Natural killer cell treated with Interleukin-12 subunit alpha and Interleukin-12 subunit beta and Interleukin-15 and Interleukin-18, amount 100 ng/mL, for 72 hours (primary cell): Measurements from ENCODE around the gene CACNA1H. TPM values are rescaled to one million over a fixed set of nuclear protein-coding genes. Genes with fewer than 3 reads are reported as not detected.
"Not testable (repeated sequence)": the region's sequence is repeated elsewhere in the genome, so short reads cannot be mapped to it uniquely, and the experiment has no call there.

Experiments
- ATAC-seq, 2 donors: fragments of 150-1000 bp; cut with Tn5 transposase in 1 of 2; sonication (Bioruptor Pico), chemical (Tn5 transposase) in 1 of 2; 2 replicates each; pipeline ENCODE4 v1.10.0; 2021
- DNase-seq: peaks from one replicate; pipeline ENCODE4 v3.0.0; 2022; ENCODE audit warnings: low spot score
- H3K27ac Mint-ChIP-seq, 2 donors: 1 replicate in 1 of 2; 2 replicates in 1 of 2; pipeline ENCODE4 v1.8.0; 2022; ENCODE audit warnings: mixed read lengths in 2 of 2, mild to moderate bottlenecking in 1 of 2, moderate library complexity in 1 of 2
- H3K27me3 Mint-ChIP-seq, 2 donors: 1 replicate in 1 of 2; 2 replicates in 1 of 2; pipeline ENCODE4 v1.8.0; 2022; ENCODE audit warnings: mixed read lengths in 2 of 2
- H3K36me3 Mint-ChIP-seq: one replicate; pipeline ENCODE4 v1.8.0; 2022; ENCODE audit warnings: mixed read lengths
- H3K4me1 Mint-ChIP-seq, 2 donors: 1 replicate in 1 of 2; 2 replicates in 1 of 2; pipeline ENCODE4 v1.8.0; 2022; ENCODE audit warnings: low read depth in 2 of 2, mixed read lengths in 2 of 2, mild to moderate bottlenecking in 1 of 2
- H3K4me3 Mint-ChIP-seq: one replicate; pipeline ENCODE4 v1.8.0; 2022; ENCODE audit warnings: mixed read lengths
- H3K9me3 Mint-ChIP-seq: 2 replicates; pipeline ENCODE4 v1.8.0; 2022; ENCODE audit warnings: mixed read lengths
- total RNA-seq, 2 donors: library from RNA; stranded (reverse); gene quantifications; one replicate each; pipeline ENCODE4 v1.2.3, GENCODE V29; 2022

CACNA1H gene
- total RNA-seq, 2 donors from 2014 or later: 0.21 to 0.31 TPM

DNA sequence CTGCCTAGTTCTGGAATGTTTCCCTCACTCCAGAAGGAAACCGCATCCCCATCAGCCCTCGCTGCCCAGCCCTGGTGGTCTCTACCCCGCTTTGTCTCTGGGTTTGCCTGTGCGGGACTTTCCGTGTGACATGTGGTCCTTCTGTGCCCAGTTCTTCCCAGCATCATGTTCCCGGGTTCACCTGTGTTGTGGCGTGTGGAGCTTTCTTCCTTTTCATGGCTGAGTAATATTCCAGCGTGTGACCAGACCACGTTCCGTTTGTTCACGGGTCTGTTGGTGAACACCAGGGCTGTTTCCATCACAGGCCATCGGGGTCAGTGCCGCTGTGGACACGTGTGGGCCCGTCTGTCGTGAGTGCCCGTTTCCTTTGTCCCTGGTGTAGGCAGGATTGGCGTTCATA is 32.1 kb downstream of the CACNA1H start:
- ATAC-seq (no peak), DNase-seq (no peak)
- Mint-ChIP-seq H3K36me3 (no peaks in the 10 kb centered on the region), H3K27me3 (no peaks in the 10 kb centered on the region), H3K9me3 (no peaks in the 10 kb centered on the region), H3K4me3 (no peak overlapping the region), H3K4me1 (no peaks in the 10 kb centered on the region), H3K27ac (no peak overlapping the region)

DNA sequence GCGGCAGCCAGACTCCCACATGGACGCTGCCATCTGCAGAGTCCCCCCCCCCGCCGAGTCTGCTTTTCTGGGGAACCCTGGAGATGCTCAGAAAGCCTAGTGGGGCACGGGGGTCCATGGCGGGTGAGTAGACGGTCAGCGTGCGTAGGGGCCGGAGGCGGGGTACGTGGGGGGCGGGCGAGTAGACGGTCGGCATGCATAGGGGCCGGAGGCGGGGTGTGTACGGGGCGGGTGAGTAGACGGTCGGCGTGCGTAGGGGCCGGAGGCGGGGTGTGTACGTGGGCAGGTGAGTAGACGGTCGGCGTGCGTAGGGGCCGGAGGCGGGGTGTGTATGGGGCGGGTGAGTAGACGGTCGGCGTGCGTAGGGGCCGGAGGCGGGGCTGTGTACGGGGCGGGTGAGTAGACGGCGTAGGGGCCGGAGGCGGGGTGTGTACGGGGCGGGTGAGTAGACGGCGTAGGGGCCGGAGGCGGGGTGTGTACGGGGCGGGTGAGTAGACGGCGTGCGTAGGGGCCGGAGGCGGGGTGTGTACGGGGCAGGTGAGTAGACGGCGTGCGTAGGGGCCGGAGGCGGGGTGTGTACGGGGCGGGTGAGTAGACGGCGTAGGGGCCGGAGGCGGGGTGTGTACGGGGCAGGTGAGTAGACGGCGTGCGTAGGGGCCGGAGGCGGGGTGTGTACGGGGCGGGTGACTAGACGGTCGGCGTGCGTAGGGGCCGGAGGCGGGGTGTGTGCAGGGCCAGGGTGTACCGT is 32.7 kb downstream of the CACNA1H start:
- not testable (repeated sequence) for H3K4me1 Mint-ChIP-seq, ATAC-seq, H3K9me3 Mint-ChIP-seq, H3K27me3 Mint-ChIP-seq, H3K4me3 Mint-ChIP-seq, H3K27ac Mint-ChIP-seq, H3K36me3 Mint-ChIP-seq, DNase-seq

DNA sequence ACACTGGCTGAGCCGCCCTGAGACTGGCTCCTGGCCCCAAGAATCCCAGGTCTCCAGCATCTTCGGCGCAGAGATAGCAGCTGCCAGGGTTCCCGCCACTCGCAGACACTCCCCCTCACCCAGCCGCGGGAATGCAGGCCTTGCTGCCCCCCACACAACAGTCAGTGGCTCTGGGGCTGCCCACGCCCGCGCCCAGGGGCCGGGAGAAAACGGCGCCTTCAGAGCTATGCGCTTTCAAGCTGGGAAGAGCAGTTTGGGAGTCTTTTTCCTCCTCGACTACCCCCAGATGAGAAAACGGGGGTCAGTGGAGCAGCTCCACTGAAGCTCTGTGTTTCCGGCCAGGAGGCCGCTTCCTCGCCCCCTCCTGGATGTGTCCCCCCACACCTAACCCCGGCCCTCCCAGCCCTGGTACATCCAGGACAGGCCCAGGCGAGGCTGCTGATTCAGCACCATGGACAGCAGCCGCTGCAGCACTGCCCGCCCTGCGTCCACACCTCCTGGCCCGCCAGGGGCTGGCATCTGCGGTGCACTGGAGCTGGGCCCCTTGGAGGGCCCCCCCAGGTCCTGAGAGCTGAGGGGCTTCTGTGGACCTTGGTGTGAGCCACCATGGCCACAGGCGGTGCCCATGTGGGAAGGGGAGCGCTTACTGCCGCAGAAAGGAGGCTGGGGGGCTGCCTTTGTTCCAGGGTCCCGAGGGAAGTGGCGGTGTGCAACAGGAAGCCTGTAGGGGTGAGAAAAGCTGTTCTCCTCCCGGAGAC is 35.7 kb downstream of the CACNA1H start:
- Mint-ChIP-seq H3K36me3 (no peaks in the 10 kb centered on the region), H3K9me3 (no peaks in the 10 kb centered on the region), H3K27ac (no peak overlapping the region), H3K4me1 (no peaks in the 10 kb centered on the region), H3K27me3 (no peaks in the 10 kb centered on the region), H3K4me3 (no peak overlapping the region)
- ATAC-seq (peak; percentile 34 to 51), DNase-seq (no peak)

DNA sequence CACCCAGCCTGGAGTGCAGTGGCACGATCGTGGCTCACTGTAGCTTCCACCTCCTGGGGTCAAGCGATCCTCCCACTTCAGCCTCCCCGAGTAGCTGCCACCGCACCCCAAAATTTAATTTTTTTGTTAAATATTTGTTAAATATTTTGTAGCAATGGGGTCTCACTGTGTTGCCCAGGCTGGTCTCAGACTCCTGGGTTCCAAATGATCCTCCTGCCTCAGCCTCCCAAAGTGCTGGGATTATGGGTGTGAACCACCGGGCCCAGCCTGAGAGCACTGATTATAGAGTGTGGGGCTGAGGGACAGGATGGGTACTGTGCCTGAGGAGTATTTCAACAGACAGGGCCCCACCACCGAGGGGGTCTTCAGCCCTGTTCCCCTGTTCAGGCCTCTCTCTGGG is 36.5 kb downstream of the CACNA1H start:
- ATAC-seq: no peak
- Mint-ChIP-seq H3K9me3 (no peaks in the 10 kb centered on the region), H3K36me3 (no peaks in the 10 kb centered on the region), H3K4me1 (no peaks in the 10 kb centered on the region), H3K27ac (no peak overlapping the region), H3K4me3 (no peak overlapping the region), H3K27me3 (no peaks in the 10 kb centered on the region)
- no peak for DNase-seq

DNA sequence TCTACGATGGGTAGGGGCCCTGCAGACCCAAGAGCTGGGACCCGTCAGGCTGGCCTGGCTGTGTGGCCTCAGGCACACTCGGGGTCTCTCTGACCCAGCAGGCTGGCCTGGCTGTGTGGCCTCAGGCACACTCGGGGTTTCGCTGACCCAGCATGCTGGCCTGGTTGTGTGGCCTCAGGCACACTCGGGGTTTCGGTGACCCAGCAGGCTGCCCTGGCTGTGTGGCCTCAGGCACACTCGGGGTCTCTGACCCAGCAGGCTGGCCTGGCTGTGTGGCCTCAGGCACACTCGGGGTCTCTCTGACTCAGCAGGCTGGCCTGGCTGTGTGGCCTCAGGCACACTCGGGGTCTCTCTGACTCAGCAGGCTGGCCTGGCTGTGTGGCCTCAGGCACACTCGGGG is 37.9 kb downstream of the CACNA1H start:
- H3K27me3 Mint-ChIP-seq, ATAC-seq, H3K4me3 Mint-ChIP-seq, DNase-seq, H3K4me1 Mint-ChIP-seq, H3K9me3 Mint-ChIP-seq, H3K36me3 Mint-ChIP-seq, H3K27ac Mint-ChIP-seq: not testable (repeated sequence)

DNA sequence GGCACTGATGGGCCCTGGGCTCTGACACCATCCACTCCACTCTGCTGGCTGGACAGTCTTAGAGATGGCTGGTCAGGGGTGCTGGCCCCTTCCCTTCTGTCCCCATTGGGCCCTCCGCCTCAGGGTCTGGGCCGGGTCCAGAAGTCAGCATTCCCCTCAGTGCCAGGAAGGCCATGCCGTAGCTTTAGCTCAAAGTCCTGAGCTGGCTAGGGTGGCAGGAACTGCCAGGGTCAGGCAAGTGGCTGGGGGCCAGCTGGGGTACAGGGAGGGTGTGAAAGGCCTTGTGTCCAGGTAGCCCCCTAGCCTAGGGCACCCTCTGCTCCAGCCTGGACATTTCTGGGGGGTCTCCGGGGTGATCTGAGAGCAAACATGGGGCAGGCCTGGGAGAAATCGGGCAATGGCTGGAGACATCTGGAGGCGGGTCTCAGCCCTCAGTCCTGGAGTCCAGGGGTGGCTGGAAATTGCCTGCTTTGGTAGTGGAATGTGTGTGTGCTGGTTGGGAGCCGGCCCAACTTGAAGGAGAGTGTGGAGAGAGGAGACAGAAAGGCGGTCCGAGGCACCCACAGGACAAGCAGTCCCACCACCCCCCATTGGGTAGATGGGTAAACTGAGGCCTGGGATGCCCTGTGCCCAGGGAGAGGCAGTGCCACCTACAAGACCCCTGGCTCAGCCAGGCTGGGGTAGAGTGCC is 39.6 kb downstream of the CACNA1H start:
- no peak for ATAC-seq
- no peaks in the 10 kb centered on the region for H3K4me1 Mint-ChIP-seq
- H3K27me3 Mint-ChIP-seq: no peaks in the 10 kb centered on the region
- no peaks in the 10 kb centered on the region for H3K36me3 Mint-ChIP-seq
- no peak overlapping the region for H3K27ac Mint-ChIP-seq
- no peak overlapping the region for H3K4me3 Mint-ChIP-seq
- H3K9me3 Mint-ChIP-seq: no peaks in the 10 kb centered on the region
- no peak for DNase-seq

DNA sequence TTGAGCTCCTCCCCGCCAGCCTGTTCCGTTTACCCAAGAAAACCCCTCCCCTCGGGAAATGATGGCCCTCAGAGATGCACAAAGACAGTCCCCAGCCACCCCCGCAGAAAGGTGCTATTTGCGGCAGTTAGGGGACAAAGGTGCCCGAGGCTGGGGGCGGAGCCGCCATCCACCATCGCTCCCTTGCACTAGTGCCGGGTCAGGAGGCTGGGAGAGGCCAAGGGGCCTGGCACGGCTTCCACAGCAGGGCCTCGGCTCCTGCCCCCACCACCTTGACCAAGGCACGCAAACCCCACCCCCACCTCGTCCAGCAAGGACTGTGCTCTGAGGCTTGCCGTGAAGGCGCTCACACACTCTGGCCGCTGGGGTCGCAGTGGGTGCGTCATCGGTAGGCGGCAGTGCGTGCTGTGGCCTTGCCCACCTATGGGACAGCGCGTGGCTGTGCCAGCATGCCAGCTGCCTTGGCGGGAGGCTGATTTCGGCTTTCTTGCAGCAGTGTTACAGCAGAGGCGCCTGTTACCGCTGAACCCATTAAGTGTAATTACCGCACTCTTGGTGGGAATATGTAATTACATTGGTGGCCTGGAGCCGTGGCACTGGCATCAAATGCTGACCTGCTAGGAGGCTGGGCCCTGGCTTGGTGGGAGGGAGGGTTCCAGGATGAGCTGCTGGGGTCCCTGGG is 40.4 kb downstream of the CACNA1H start:
- no peaks in the 10 kb centered on the region for H3K9me3 Mint-ChIP-seq
- H3K4me1 Mint-ChIP-seq: no peaks in the 10 kb centered on the region
- no peak overlapping the region for H3K4me3 Mint-ChIP-seq
- no peak overlapping the region for H3K27ac Mint-ChIP-seq
- DNase-seq: no peak
- no peaks in the 10 kb centered on the region for H3K36me3 Mint-ChIP-seq
- H3K27me3 Mint-ChIP-seq: no peaks in the 10 kb centered on the region
- ATAC-seq: no peak

DNA sequence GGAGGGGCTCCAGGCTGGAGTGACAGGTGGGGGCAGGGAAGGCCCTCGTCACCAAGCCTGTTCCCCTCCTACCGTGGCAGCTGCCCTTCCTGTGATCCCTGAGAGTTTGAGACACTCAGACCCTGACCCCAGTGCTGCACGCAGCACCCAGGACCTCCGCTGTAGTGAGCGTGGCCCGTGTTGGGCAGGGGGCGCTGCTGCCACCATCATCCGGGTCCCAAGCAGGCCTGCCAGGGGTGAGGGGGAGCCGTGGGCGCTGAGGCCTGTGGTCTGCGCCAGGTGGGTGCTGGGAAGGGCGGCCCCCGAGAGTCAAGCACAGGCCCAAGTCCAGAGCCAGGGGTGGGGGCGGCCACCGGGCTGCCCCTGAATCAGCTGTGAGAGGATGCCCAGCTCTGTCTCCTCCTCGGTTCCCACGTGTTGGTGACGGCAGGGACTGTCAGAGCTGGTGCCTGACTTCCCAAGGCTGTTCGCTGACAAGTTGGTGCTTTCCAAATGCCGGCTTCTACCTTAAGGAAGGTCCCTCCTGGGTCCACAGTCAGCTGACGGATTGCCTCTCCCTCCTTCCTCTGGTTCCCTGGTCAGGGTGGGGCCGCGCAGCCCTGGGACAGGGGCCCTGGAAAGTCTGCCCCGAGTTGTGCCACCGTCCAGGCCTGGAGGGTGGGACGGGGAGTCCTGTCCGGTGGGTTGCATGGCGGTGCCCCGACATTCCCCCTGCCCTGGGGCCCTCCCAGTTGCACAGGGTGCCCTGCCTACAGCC is 41.1 kb downstream of the CACNA1H start:
- H3K36me3 Mint-ChIP-seq: no peaks in the 10 kb centered on the region
- H3K27me3 Mint-ChIP-seq: no peaks in the 10 kb centered on the region
- DNase-seq (no peak), ATAC-seq (no peak)
- no peaks in the 10 kb centered on the region for H3K9me3 Mint-ChIP-seq
- no peak overlapping the region for H3K27ac Mint-ChIP-seq
- no peak overlapping the region for H3K4me3 Mint-ChIP-seq
- no peaks in the 10 kb centered on the region for H3K4me1 Mint-ChIP-seq

DNA sequence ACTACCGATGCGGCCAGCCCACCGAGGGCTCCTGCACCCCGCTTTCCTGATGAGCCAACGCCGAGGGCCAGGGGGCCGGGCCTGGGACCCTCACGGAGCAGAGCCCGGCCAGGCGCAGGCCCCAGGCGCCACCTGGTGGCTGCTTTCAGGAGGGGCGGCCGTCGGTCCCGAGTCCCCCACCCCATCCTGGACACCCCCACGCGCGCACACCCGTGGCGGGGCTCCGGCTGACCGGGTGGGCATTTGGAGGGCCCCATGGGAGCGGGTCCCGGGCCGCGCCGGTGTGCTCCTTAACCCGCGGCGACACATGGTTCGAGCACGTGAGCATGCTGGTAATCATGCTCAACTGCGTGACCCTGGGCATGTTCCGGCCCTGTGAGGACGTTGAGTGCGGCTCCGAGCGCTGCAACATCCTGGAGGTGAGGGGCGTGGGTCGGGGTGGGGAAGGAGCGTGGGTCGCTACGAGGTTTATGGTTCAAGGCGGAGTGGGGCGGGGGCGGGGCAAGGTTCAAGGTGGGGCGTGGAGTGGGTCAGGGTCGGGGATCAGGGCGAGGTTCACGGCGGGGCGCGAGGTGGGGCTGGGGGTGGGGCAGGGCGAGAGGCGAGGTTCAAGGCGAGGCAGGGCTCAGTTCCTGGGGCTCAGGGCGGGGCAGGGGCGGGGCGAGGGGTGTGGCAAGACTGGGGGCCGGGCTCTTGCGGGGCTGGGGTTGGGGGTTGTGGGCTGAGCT is 41.9 kb downstream of the CACNA1H start:
- no peaks in the 10 kb centered on the region for H3K9me3 Mint-ChIP-seq
- no peak overlapping the region for H3K27ac Mint-ChIP-seq
- H3K4me1 Mint-ChIP-seq: peaks cover 2% of the 10 kb centered on the region in 2 donors
- ATAC-seq (no peak), DNase-seq (no peak)
- no peaks in the 10 kb centered on the region for H3K27me3 Mint-ChIP-seq
- H3K36me3 Mint-ChIP-seq: no peaks in the 10 kb centered on the region
- no peak overlapping the region for H3K4me3 Mint-ChIP-seq

DNA sequence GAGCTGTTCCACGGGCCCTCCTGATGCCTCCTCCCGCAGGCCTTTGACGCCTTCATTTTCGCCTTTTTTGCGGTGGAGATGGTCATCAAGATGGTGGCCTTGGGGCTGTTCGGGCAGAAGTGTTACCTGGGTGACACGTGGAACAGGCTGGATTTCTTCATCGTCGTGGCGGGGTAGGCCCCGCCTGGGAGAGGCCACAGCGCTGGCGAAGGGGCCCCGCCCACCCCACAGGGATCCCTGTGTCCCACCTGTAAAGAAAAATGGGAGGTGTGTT is 42.4 kb downstream of the CACNA1H start:
- Mint-ChIP-seq H3K4me1 (peaks cover 4 to 5% of the 10 kb centered on the region in 2 donors), H3K27me3 (no peaks in the 10 kb centered on the region), H3K27ac (no peak overlapping the region), H3K4me3 (no peak overlapping the region), H3K9me3 (no peaks in the 10 kb centered on the region), H3K36me3 (no peaks in the 10 kb centered on the region)
- ATAC-seq (no peak), DNase-seq (no peak)

DNA sequence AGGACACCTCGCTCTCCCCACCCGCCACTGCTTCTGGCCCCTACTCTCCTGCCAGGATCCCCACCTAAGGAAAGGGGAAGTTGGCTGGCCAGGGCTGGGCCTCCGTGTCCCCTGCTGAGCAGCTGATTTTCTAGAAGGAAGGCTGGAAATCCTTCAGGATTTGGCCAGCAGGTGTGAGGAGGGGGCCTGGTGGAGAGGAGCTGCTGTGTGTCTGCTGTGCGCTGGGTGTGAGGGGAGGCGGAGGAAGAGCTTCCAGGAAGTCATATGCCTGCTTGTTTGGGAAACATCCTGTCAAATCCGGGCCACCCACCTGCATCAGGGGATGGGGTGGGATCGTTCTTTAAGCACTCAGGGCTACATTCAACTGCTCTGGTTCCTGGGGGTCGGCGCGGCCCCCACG is 43.6 kb downstream of the CACNA1H start:
- no peak overlapping the region for H3K27ac Mint-ChIP-seq
- H3K27me3 Mint-ChIP-seq: no peaks in the 10 kb centered on the region
- no peaks in the 10 kb centered on the region for H3K9me3 Mint-ChIP-seq
- DNase-seq: no peak
- ATAC-seq: no peak
- H3K36me3 Mint-ChIP-seq: no peaks in the 10 kb centered on the region
- H3K4me1 Mint-ChIP-seq: peaks cover 4 to 5% of the 10 kb centered on the region in 2 donors
- no peak overlapping the region for H3K4me3 Mint-ChIP-seq

DNA sequence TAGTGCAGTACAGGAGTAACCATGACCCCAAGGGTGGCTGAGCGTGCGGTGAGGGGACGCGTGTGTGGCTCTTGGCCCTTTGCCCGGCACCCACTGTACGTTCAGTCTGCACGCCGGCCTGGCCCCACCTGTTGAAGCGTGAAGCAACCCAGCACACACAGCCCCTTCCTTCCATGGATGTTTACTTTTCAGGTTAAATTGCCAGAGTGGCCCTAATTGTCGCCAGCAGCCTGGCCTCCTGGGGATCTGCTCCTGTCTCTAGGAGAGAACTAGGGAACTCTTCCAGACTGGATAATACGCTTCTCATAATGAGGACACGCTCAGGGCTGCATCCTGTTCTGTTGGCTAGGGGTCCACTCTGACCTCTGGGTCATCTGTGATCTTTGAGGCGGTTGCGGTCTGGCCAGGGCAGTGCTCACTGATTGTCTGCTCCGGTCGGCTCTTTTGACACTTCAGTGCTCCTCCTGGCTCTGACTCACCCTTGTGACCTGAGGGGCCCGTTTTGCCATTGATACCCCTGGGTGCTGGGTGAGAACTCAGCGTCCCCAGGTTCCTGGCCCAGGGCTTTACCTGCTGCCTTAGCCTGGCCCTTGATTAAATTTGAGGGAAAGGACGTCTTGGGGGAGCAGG is 44.4 kb downstream of the CACNA1H start:
- H3K27me3 Mint-ChIP-seq: no peaks in the 10 kb centered on the region
- ATAC-seq: no peak
- no peaks in the 10 kb centered on the region for H3K36me3 Mint-ChIP-seq
- no peak overlapping the region for H3K4me3 Mint-ChIP-seq
- DNase-seq: no peak
- peaks cover 4 to 5% of the 10 kb centered on the region in 2 donors for H3K4me1 Mint-ChIP-seq
- H3K27ac Mint-ChIP-seq: no peak overlapping the region
- no peaks in the 10 kb centered on the region for H3K9me3 Mint-ChIP-seq
